IgD-negative memory B cell (primary cell): ENCODE results near the gene SLC6A11. TPM values are rescaled to one million over a fixed set of nuclear protein-coding genes. Genes with fewer than 3 reads are reported as not detected.

ENCODE experiments used
- H3K27ac Mint-ChIP-seq, 3 donors: one replicate each; pipeline ENCODE4 v1.8.0; 2020 to 2022; ENCODE audit warnings: mild to moderate bottlenecking in 3 of 3, mixed read lengths in 3 of 3, moderate library complexity in 1 of 3
- H3K27me3 Mint-ChIP-seq: one replicate; pipeline ENCODE4 v1.8.0; 2021; ENCODE audit warnings: mixed read lengths
- H3K36me3 Mint-ChIP-seq: one replicate; pipeline ENCODE4 v1.8.0; 2020; ENCODE audit warnings: mild to moderate bottlenecking, mixed read lengths
- H3K4me1 Mint-ChIP-seq, 3 donors: one replicate each; pipeline ENCODE4 v1.8.0; 2020 to 2022; ENCODE audit warnings: mixed read lengths in 3 of 3, mild to moderate bottlenecking in 1 of 3
- H3K4me3 Mint-ChIP-seq, 4 donors: one replicate each; pipeline ENCODE4 v1.8.0; 2020 to 2022; ENCODE audit warnings: mild to moderate bottlenecking in 4 of 4, mixed read lengths in 4 of 4, moderate library complexity in 3 of 4
- H3K9me3 Mint-ChIP-seq, 3 donors: one replicate each; pipeline ENCODE4 v1.8.0; 2020 to 2021; ENCODE audit warnings: mixed read lengths in 3 of 3, mild to moderate bottlenecking in 1 of 3
- polyA plus RNA-seq: library from polyadenylated mRNA; unstranded; fragments of 300-500 nt; fragmentation: Illumina TruSeq; gene quantifications from one replicate; pipeline ENCODE4 v1.2.3, GENCODE V29; 2021

The SLC6A11 gene
- polyA plus RNA-seq, 1 donor from 2014 or later = not detected

GRCh38 chr3:10984371-10984896 is 168.4 kb downstream of the SLC6A11 start:
- Mint-ChIP-seq H3K36me3 (peaks cover 1% of the 10 kb centered on the region), H3K27me3 (peaks cover 19% of the 10 kb centered on the region), H3K9me3 (peaks cover 2 to 4% (median 3%) of the 10 kb centered on the region in 3 donors), H3K4me3 (no peak overlapping the region), H3K4me1 (no peaks in the 10 kb centered on the region), H3K27ac (no peak overlapping the region)

- Mint-ChIP-seq H3K27ac (no peak overlapping the region), H3K9me3 (peaks cover 2 to 4% (median 3%) of the 10 kb centered on the region in 3 donors), H3K27me3 (peaks cover 21% of the 10 kb centered on the region), H3K36me3 (peaks cover 1% of the 10 kb centered on the region), H3K4me3 (no peak overlapping the region), H3K4me1 (no peaks in the 10 kb centered on the region)
These were observed 169.2 kb downstream of the SLC6A11 start for GRCh38 chr3:10985181-10985580.

- Mint-ChIP-seq H3K27me3 (peaks cover 31% of the 10 kb centered on the region), H3K9me3 (peaks cover 0 to 10% (median 0%) of the 10 kb centered on the region in 3 donors), H3K36me3 (no peaks in the 10 kb centered on the region), H3K4me1 (no peaks in the 10 kb centered on the region), H3K27ac (no peak overlapping the region), H3K4me3 (no peak overlapping the region)
These were observed 170.6 kb downstream of the SLC6A11 start for GRCh38 chr3:10986592-10986991.

- H3K4me3 Mint-ChIP-seq = no peak overlapping the region
- peak overlapping the region in 1 of 3 donors; percentile 36 for H3K27ac Mint-ChIP-seq
These were observed 172.1 kb downstream of the SLC6A11 start for GRCh38 chr3:10988001-10988665.

GRCh38 chr3:10988991-10989484 is 173.0 kb downstream of the SLC6A11 start:
- peaks cover 0 to 10% (median 0%) of the 10 kb centered on the region in 3 donors for H3K9me3 Mint-ChIP-seq
- H3K27ac Mint-ChIP-seq = no peak overlapping the region
- H3K27me3 Mint-ChIP-seq = peaks cover 37% of the 10 kb centered on the region

More at GRCh38 chr3:10988001-10988665, 172.1 kb downstream of the SLC6A11 start:
- H3K36me3 Mint-ChIP-seq = no peaks in the 10 kb centered on the region
- peaks cover 32% of the 10 kb centered on the region for H3K27me3 Mint-ChIP-seq
- peaks cover 0 to 4% (median 0%) of the 10 kb centered on the region in 3 donors for H3K4me1 Mint-ChIP-seq
- H3K9me3 Mint-ChIP-seq = peaks cover 0 to 10% (median 0%) of the 10 kb centered on the region in 3 donors

More at GRCh38 chr3:10988991-10989484, 173.0 kb downstream of the SLC6A11 start:
- Mint-ChIP-seq H3K4me1 (peaks cover 0 to 4% (median 2%) of the 10 kb centered on the region in 3 donors), H3K4me3 (no peak overlapping the region), H3K36me3 (no peaks in the 10 kb centered on the region)

Other genes with a start within 250 kb of the SLC6A11 start
- not detected for gene SLC6A1, start 176.5 kb downstream of the SLC6A11 start, polyA plus RNA-seq